ENCODE results near the gene HMGB4.

- no peak for TF ChIP-seq CTCF (IDR thresholded peaks at IDR 0.05; ENCODE audit: extremely low read depth in 1 of 2, insufficient read depth in 1 of 2, low read depth in 1 of 2, low read length in 2 of 2)
- TF ChIP-seq GATA2 (IDR thresholded peaks at IDR 0.05; ENCODE audit: insufficient read depth, insufficient read length, low read depth, low read length) = no peak
- no peak for TF ChIP-seq POLR2AphosphoS5 (IDR thresholded peaks at IDR 0.05; ENCODE audit: insufficient read depth, low read depth, low read length)
- no peak for TF ChIP-seq POLR2A (IDR thresholded peaks at IDR 0.05; ENCODE audit: low read depth, low read length)
- TF ChIP-seq EZH2 (IDR thresholded peaks at IDR 0.05; ENCODE audit: borderline replicate concordance, low read depth, low read length, severe bottlenecking) = no peak
- no peak for TF ChIP-seq JUN (IDR thresholded peaks at IDR 0.05; ENCODE audit: borderline replicate concordance, insufficient read depth, insufficient read length, low read depth)
- no peak for TF ChIP-seq MAX (IDR thresholded peaks at IDR 0.05; ENCODE audit: insufficient read depth, insufficient read length)
- TF ChIP-seq MYC (IDR thresholded peaks at IDR 0.05; ENCODE audit: low read depth, low read length) = no peak
Measured at GRCh38 chr1:33820804-33821203, 43.1 kb upstream of the HMGB4 start.
